H4 (cell line): Measurements from ENCODE around the gene TAT. TPM values are rescaled to one million over a fixed set of nuclear protein-coding genes. Genes with fewer than 3 reads are reported as not detected.
"Not testable (repeated sequence)": the region's sequence is repeated elsewhere in the genome, so short reads cannot be mapped to it uniquely, and the experiment has no call there.

Experiments
- DNase-seq: peaks from one replicate; pipeline ENCODE4 v3.0.0-alpha.2; 2015; ENCODE audit warnings: low spot score
- total RNA-seq: library from RNA; depleted of rRNA; stranded (reverse); fragments of >200 nt; shearing (Covaris generic); gene quantifications from 2 replicates; pipeline ENCODE4 v1.2.3, GENCODE V29; 2014

TAT gene
- total RNA-seq, 1 experiment from 2014 or later = not detected

GRCh38 chr16:71584543-71585317 lies 7.8 kb upstream of the TAT start:
- DNase-seq = no peak

GRCh38 chr16:71582553-71582848 lies 5.6 kb upstream of the TAT start:
- DNase-seq = not testable (repeated sequence)

GRCh38 chr16:71574702-71575101 lies 2.2 kb downstream of the TAT start:
- DNase-seq = no peak

GRCh38 chr16:71573387-71574094 lies 3.4 kb downstream of the TAT start:
- DNase-seq = no peak

GRCh38 chr16:71572497-71573116 lies 4.3 kb downstream of the TAT start:
- no peak for DNase-seq

- DNase-seq = no peak
Measured at GRCh38 chr16:71570144-71570543, 6.7 kb downstream of the TAT start.

- no peak for DNase-seq
Measured at GRCh38 chr16:71569621-71570020, 7.3 kb downstream of the TAT start.

GRCh38 chr16:71568551-71568950 lies 8.3 kb downstream of the TAT start:
- no peak for DNase-seq

- DNase-seq = no peak
Measured at GRCh38 chr16:71567931-71568330, 9.0 kb downstream of the TAT start.

- no peak for DNase-seq
Measured at GRCh38 chr16:71565812-71566700, 10.8 kb downstream of the TAT start.

GRCh38 chr16:71564335-71564967 lies 12.4 kb downstream of the TAT start:
- DNase-seq = no peak

- DNase-seq = no peak
Measured at GRCh38 chr16:71562552-71562951, 14.3 kb downstream of the TAT start.

- not testable (repeated sequence) for DNase-seq
Measured at GRCh38 chr16:71561886-71562285, 15.0 kb downstream of the TAT start.

- DNase-seq = no peak
Measured at GRCh38 chr16:71559855-71560254, 17.0 kb downstream of the TAT start.

GRCh38 chr16:71557954-71558582 lies 18.8 kb downstream of the TAT start:
- no peak for DNase-seq

- DNase-seq = no peak
Measured at GRCh38 chr16:71557299-71557698, 19.6 kb downstream of the TAT start.

GRCh38 chr16:71555230-71555891 lies 21.5 kb downstream of the TAT start:
- DNase-seq = no peak

GRCh38 chr16:71552698-71553503 lies 24.0 kb downstream of the TAT start:
- DNase-seq = no peak

- no peak for DNase-seq
Measured at GRCh38 chr16:71547168-71547567, 29.7 kb downstream of the TAT start.

- peak; percentile 16 for DNase-seq
Measured at GRCh38 chr16:71542377-71542776, 34.5 kb downstream of the TAT start.
